Breast epithelium (tissue), 4 donors: ENCODE measurements around the gene NEMP1. TPM values are rescaled to one million over a fixed set of nuclear protein-coding genes. Genes with fewer than 3 reads are reported as not detected.

ENCODE experiments used
- DNase-seq, 2 donors: peaks; one replicate each; pipeline ENCODE4 v3.0.0-alpha.2; 2019; ENCODE audit warnings: low spot score in 2 of 2
- H3K27ac ChIP-seq, 2 donors: fragments of 200-600 bp; sonication (generic) in 1 of 2; one replicate each; pipeline ENCODE4 v1.5.1; 2016 to 2019; ENCODE audit warnings: mild to moderate bottlenecking in 1 of 2
- H3K27me3 ChIP-seq, 2 donors: fragments of 200-600 bp; sonication (generic) in 1 of 2; one replicate each; pipeline versions ENCODE4 v1.5.1 to v1.6.0; 2017 to 2019; ENCODE audit warnings: control low read depth in 1 of 2, mild to moderate bottlenecking in 1 of 2
- H3K36me3 ChIP-seq: fragments of 200-600 bp; one replicate; pipeline ENCODE4 v1.5.1; 2019
- H3K4me1 ChIP-seq, 2 donors: fragments of 200-600 bp; sonication (generic); one replicate each; pipeline ENCODE4 v1.5.1; 2016 to 2019; ENCODE audit warnings: control low read depth in 1 of 2
- H3K4me3 ChIP-seq, 3 donors: fragments of 200-600 bp; sonication (generic); 1 replicate in 2 of 3; 2 replicates in 1 of 3; pipeline ENCODE4 v1.5.1; 2016 to 2019; ENCODE audit warnings: mild to moderate bottlenecking in 3 of 3, moderate library complexity in 2 of 3
- H3K9me3 ChIP-seq, 2 donors: fragments of 200-600 bp; sonication (generic) in 1 of 2; one replicate each; pipeline ENCODE4 v1.5.1; 2016 to 2019; ENCODE audit warnings: control low read depth in 1 of 2
- CTCF ChIP-seq, 3 donors: fragments of 450-650 bp; IDR thresholded peaks; one replicate each; pipeline ENCODE4 v1.5.1; 2016 to 2017; ENCODE audit warnings: antibody characterized with exemption in 3 of 3, mild to moderate bottlenecking in 3 of 3, moderate library complexity in 3 of 3
- POLR2A ChIP-seq: fragments of 450-650 bp; IDR thresholded peaks from one replicate; pipeline ENCODE4 v1.6.1; 2016; ENCODE audit warnings: antibody characterized with exemption, mild to moderate bottlenecking, moderate library complexity
- POLR2AphosphoS5 ChIP-seq, 3 donors: sonication (generic); formaldehyde crosslinking; IDR thresholded peaks; one replicate each; pipeline ENCODE4 v1.6.1; 2017; ENCODE audit warnings: antibody characterized with exemption in 3 of 3
- intact Hi-C: fragments of 100-400 bp; cut with DNase I; formaldehyde crosslinking; loops from one replicate; pipeline ENCODE4 v1.15.1; 2023; ENCODE audit warnings: low total_unique reads
- total RNA-seq, 3 donors: library from RNA; depleted of rRNA; stranded (reverse); fragments of >200 nt; gene quantifications; one replicate each; pipeline ENCODE4 v1.1.0, GENCODE V29; 2016

Gene NEMP1
- total RNA-seq, 3 donors from 2014 or later, result 6.9 to 13.3 (median 10.9) TPM

GRCh38 chr12:57040750-57041149, 37.8 kb downstream of the NEMP1 start:
- no peak overlapping the region for H3K4me3 ChIP-seq
- H3K4me1 ChIP-seq, result no peaks in the 10 kb centered on the region
- H3K9me3 ChIP-seq, result no peaks in the 10 kb centered on the region
- no peaks in the 10 kb centered on the region for H3K27me3 ChIP-seq
- H3K27ac ChIP-seq, result no peak overlapping the region
- no peaks in the 10 kb centered on the region for H3K36me3 ChIP-seq
- no peak for DNase-seq
- intact Hi-C loops, result no loop called here
- no peak for TF ChIP-seq POLR2AphosphoS5 (IDR thresholded peaks at IDR 0.05)
- no peak for TF ChIP-seq CTCF (IDR thresholded peaks at IDR 0.05)
- no peak for TF ChIP-seq POLR2A

GRCh38 chr12:57040211-57040610, 38.4 kb downstream of the NEMP1 start:
- DNase-seq, result no peak
- H3K4me1 ChIP-seq, result no peaks in the 10 kb centered on the region
- no peak overlapping the region for H3K4me3 ChIP-seq
- H3K27me3 ChIP-seq, result no peaks in the 10 kb centered on the region
- no peak for TF ChIP-seq POLR2AphosphoS5 (IDR thresholded peaks at IDR 0.05)
- no peak for TF ChIP-seq CTCF (IDR thresholded peaks at IDR 0.05)
- no peak for TF ChIP-seq POLR2A
- intact Hi-C loops, result no loop called here
- H3K27ac ChIP-seq, result no peak overlapping the region
- H3K9me3 ChIP-seq, result no peaks in the 10 kb centered on the region
- H3K36me3 ChIP-seq, result no peaks in the 10 kb centered on the region

- H3K4me1 ChIP-seq, result no peaks in the 10 kb centered on the region
- no peak for DNase-seq
- intact Hi-C loops, result no loop called here
- no peaks in the 10 kb centered on the region for H3K36me3 ChIP-seq
- no peaks in the 10 kb centered on the region for H3K27me3 ChIP-seq
- H3K9me3 ChIP-seq, result no peaks in the 10 kb centered on the region
- H3K4me3 ChIP-seq, result no peak overlapping the region
- H3K27ac ChIP-seq, result no peak overlapping the region
- TF ChIP-seq POLR2A, result no peak
- TF ChIP-seq POLR2AphosphoS5 (IDR thresholded peaks at IDR 0.05), result no peak
- TF ChIP-seq CTCF (IDR thresholded peaks at IDR 0.05), result no peak
Observed at GRCh38 chr12:57039016-57039798, 39.4 kb downstream of the NEMP1 start.

GRCh38 chr12:57037264-57037663, 41.3 kb downstream of the NEMP1 start:
- H3K4me3 ChIP-seq, result no peak overlapping the region
- no peaks in the 10 kb centered on the region for H3K27me3 ChIP-seq
- DNase-seq, result no peak
- no peaks in the 10 kb centered on the region for H3K9me3 ChIP-seq
- TF ChIP-seq POLR2A, result no peak
- TF ChIP-seq CTCF (IDR thresholded peaks at IDR 0.05), result no peak
- no peak for TF ChIP-seq POLR2AphosphoS5 (IDR thresholded peaks at IDR 0.05)
- no peaks in the 10 kb centered on the region for H3K4me1 ChIP-seq
- intact Hi-C loops, result no loop called here
- H3K27ac ChIP-seq, result no peak overlapping the region
- H3K36me3 ChIP-seq, result no peaks in the 10 kb centered on the region

GRCh38 chr12:57033431-57033830, 45.2 kb downstream of the NEMP1 start:
- DNase-seq, result no peak
- Histone ChIP-seq H3K9me3 (no peaks in the 10 kb centered on the region), H3K27me3 (no peaks in the 10 kb centered on the region), H3K36me3 (no peaks in the 10 kb centered on the region), H3K4me1 (no peaks in the 10 kb centered on the region), H3K4me3 (no peak overlapping the region), H3K27ac (no peak overlapping the region)
- intact Hi-C loops, result no loop called here
- TF ChIP-seq CTCF (IDR thresholded peaks at IDR 0.05) (no peak), POLR2AphosphoS5 (IDR thresholded peaks at IDR 0.05) (no peak), POLR2A (no peak)
